Pancreas (tissue), 10 donors: Measurements from ENCODE around the gene NANOS3. TPM values are rescaled to one million over a fixed set of nuclear protein-coding genes. Genes with fewer than 3 reads are reported as not detected.

Experiments
- ATAC-seq, 4 donors: fragments of 200-7000 bp; cut with Tn5 transposase; one replicate each; pipeline versions ENCODE4 v1.8.0 to v1.9.1; 2020; ENCODE audit warnings: mild to moderate bottlenecking in 4 of 4, moderate library complexity in 4 of 4
- DNase-seq, 6 donors: peaks; one replicate each; pipeline ENCODE4 v3.0.0-alpha.2; 2020
- FAIRE-seq: peaks from 2 replicates; lab custom pipeline; 2012; peaks lifted over from hg19 to GRCh38; lab: Jason Lieb, UNC
- H3K27ac ChIP-seq, 4 donors: fragments of 200-600 bp; sonication (generic); 1 replicate in 3 of 4; 2 replicates in 1 of 4; pipeline versions ENCODE4 v1.5.0 to v1.8.0; 2020
- H3K27me3 ChIP-seq, 4 donors: fragments of 200-600 bp; one replicate each; pipeline ENCODE4 v1.8.0; 2021
- H3K36me3 ChIP-seq, 3 donors: fragments of 200-600 bp; sonication (generic) in 1 of 3; one replicate each; pipeline versions ENCODE4 v1.5.0 to v1.8.0; 2020 to 2021
- H3K4me1 ChIP-seq, 3 donors: fragments of 200-600 bp; one replicate each; pipeline ENCODE4 v1.8.0; 2021
- H3K4me3 ChIP-seq, 4 donors: fragments of 200-600 bp; sonication (generic) in 2 of 4; one replicate each; pipeline versions ENCODE4 v1.5.0 to v1.8.0; 2020 to 2021
- H3K9me3 ChIP-seq, 4 donors: fragments of 200-600 bp; one replicate each; pipeline ENCODE4 v1.8.0; 2021
- CTCF ChIP-seq, 4 donors: fragments of 200-600 bp; sonication (generic) in 3 of 4; IDR thresholded peaks; one replicate each; pipeline versions ENCODE4 v1.5.0 to v1.8.0; 2021; ENCODE audit warnings: antibody characterized with exemption in 4 of 4
- WGBS, 2 donors: extraction: QIAGEN DNeasy Blood & Tissue Kit; methylation state at CpG; one replicate each; pipeline ENCODE4 v1.1.7; 2013; 5-methylcytosine and 5-hydroxymethylcytosine counted together
- intact Hi-C, 3 donors: fragments of 100-400 bp; cut with DNase I; formaldehyde crosslinking; loops; one replicate each; pipeline versions ENCODE4 v1.11.1 to v1.14.2; 2022
- polyA plus RNA-seq, 2 donors: library from polyadenylated mRNA; stranded (reverse); fragments of 200-250 nt; gene quantifications; one replicate each; pipeline ENCODE4 v1.2.3, GENCODE V29; 2013
- total RNA-seq, 6 donors: library from RNA; stranded (reverse); fragmentation: NEBNext Ultra II Directional in 4 of 6; extraction: Animal tissue kit (Norgen Biotek cat#: 25700) in 4 of 6; gene quantifications; one replicate each; pipeline versions ENCODE4 v1.2.1 to v1.2.4, GENCODE V29; 2021 to 2023
- donor health status: healthy with polysubstance abuse.
- donor health status: DM: no; HTN: no; CAD: no; lungs with moderate emphysema.
- donor health status: DM: no; HTN: no; CAD: no.
- donor health status: control.
- donor health status: control.
- donor health status: Bipolar disorder and iron deficiency.
- donor health status: DM: yes; HTN: yes; CAD: no.
- donor health status: DM: no; HTN: no; CAD: no.
- donor health status: DM: no; HTN: no; CAD: no.
- donor health status: DM: yes; HTN: yes; CAD: no.

Gene NANOS3
- total and polyA plus RNA-seq, 8 donors = 0.39 to 3.1 (median 0.72) TPM; not detected in 2

GRCh38 chr19:13894552-13894951 is 17.6 kb downstream of the NANOS3 start:
- no peaks in the 10 kb centered on the region for H3K27me3 ChIP-seq
- no peak for DNase-seq
- H3K4me3 ChIP-seq = no peak overlapping the region
- no peaks in the 10 kb centered on the region for H3K36me3 ChIP-seq
- no peak for ATAC-seq
- intact Hi-C loops = no loop called here
- 75 to 81% methylated on average over 5 of the region's 5 CpGs for WGBS, 2 donors
- TF ChIP-seq CTCF (IDR thresholded peaks at IDR 0.05) = no peak
- H3K27ac ChIP-seq = no peak overlapping the region
- no peak for FAIRE-seq
- no peaks in the 10 kb centered on the region for H3K4me1 ChIP-seq
- no peaks in the 10 kb centered on the region for H3K9me3 ChIP-seq

- H3K4me3 ChIP-seq = no peak overlapping the region
- ATAC-seq (no peak), FAIRE-seq (peak; percentile 97), DNase-seq (no peak)
- H3K9me3 ChIP-seq = no peaks in the 10 kb centered on the region
- intact Hi-C loops = no loop called here
- no peaks in the 10 kb centered on the region for H3K4me1 ChIP-seq
- H3K36me3 ChIP-seq = no peaks in the 10 kb centered on the region
- no peak overlapping the region for H3K27ac ChIP-seq
- TF ChIP-seq CTCF (IDR thresholded peaks at IDR 0.05) = no peak
- no peaks in the 10 kb centered on the region for H3K27me3 ChIP-seq
- 99% methylated on average over 2 of the region's 2 CpGs for WGBS, 2 donors
Measured at GRCh38 chr19:13896227-13896626, 19.3 kb downstream of the NANOS3 start.

GRCh38 chr19:13899393-13899792 is 22.5 kb downstream of the NANOS3 start:
- no peak for FAIRE-seq
- WGBS, 2 donors = 49% methylated on average over 10 of the region's 10 CpGs
- H3K27ac ChIP-seq = no peak overlapping the region

GRCh38 chr19:13899912-13900584 is 23.1 kb downstream of the NANOS3 start:
- H3K27me3 ChIP-seq = no peaks in the 10 kb centered on the region
- intact Hi-C loops = no loop called here
- H3K9me3 ChIP-seq = no peaks in the 10 kb centered on the region
- no peaks in the 10 kb centered on the region for H3K36me3 ChIP-seq
- FAIRE-seq (no peak), DNase-seq (no peak), ATAC-seq (peak in 1 of 4 donors; percentile 49)
- 63 to 67% methylated on average over 5 of the region's 5 CpGs for WGBS, 2 donors
- peak overlapping the region in 1 of 4 donors; percentile 11 for H3K27ac ChIP-seq
- no peak for TF ChIP-seq CTCF (IDR thresholded peaks at IDR 0.05)
- H3K4me3 ChIP-seq = no peak overlapping the region
- peaks cover 0 to under 1% (median 0%) of the 10 kb centered on the region in 3 donors for H3K4me1 ChIP-seq

More at GRCh38 chr19:13899393-13899792, 22.5 kb downstream of the NANOS3 start:
- ATAC-seq = peak in 3 of 4 donors; percentile 14 to 37 (median 33)
- Histone ChIP-seq H3K4me3 (no peak overlapping the region), H3K27me3 (no peaks in the 10 kb centered on the region), H3K9me3 (no peaks in the 10 kb centered on the region), H3K4me1 (no peaks in the 10 kb centered on the region), H3K36me3 (no peaks in the 10 kb centered on the region)
- DNase-seq = no peak
- TF ChIP-seq CTCF (IDR thresholded peaks at IDR 0.05) = no peak
- intact Hi-C loops = no loop called here

GRCh38 chr19:13902993-13903555 is 26.1 kb downstream of the NANOS3 start:
- no peak for DNase-seq
- Histone ChIP-seq H3K36me3 (no peaks in the 10 kb centered on the region), H3K4me3 (no peak overlapping the region), H3K9me3 (no peaks in the 10 kb centered on the region), H3K27me3 (no peaks in the 10 kb centered on the region), H3K27ac (no peak overlapping the region), H3K4me1 (peaks cover 5 to 15% (median 13%) of the 10 kb centered on the region in 3 donors)
- intact Hi-C loops = no loop called here
- ATAC-seq = no peak
- 70% methylated on average over 4 of the region's 4 CpGs for WGBS, 2 donors
- no peak for FAIRE-seq
- peak in 2 of 4 donors; percentile 7 for TF ChIP-seq CTCF (IDR thresholded peaks at IDR 0.05)
